Suprapubic skin (tissue), 4 donors: Measurements from ENCODE around the gene CAPN8. TPM values are rescaled to one million over a fixed set of nuclear protein-coding genes. Genes with fewer than 3 reads are reported as not detected.

Experiments
- DNase-seq, 2 donors: peaks; one replicate each; pipeline ENCODE4 v3.0.0-alpha.2; 2019; ENCODE audit warnings: low spot score in 2 of 2
- H3K27ac ChIP-seq: fragments of 200-600 bp; sonication (generic); one replicate; pipeline ENCODE4 v1.5.1; 2019
- H3K27me3 ChIP-seq: fragments of 200-600 bp; sonication (generic); one replicate; pipeline ENCODE4 v1.5.1; 2019
- H3K36me3 ChIP-seq: fragments of 200-600 bp; sonication (generic); one replicate; pipeline ENCODE4 v1.5.1; 2019
- H3K4me1 ChIP-seq: fragments of 200-600 bp; sonication (generic); one replicate; pipeline ENCODE4 v1.5.1; 2019
- H3K4me3 ChIP-seq: fragments of 200-600 bp; sonication (generic); one replicate; pipeline ENCODE4 v1.5.1; 2019; ENCODE audit warnings: mild to moderate bottlenecking
- H3K9me3 ChIP-seq: fragments of 200-600 bp; sonication (generic); one replicate; pipeline ENCODE4 v1.5.1; 2019
- EP300 ChIP-seq: sonication (generic); formaldehyde crosslinking; IDR thresholded peaks from one replicate; pipeline ENCODE4 v1.6.1; 2017; ENCODE audit warnings: antibody characterized with exemption
- POLR2A ChIP-seq, 2 donors: fragments of 450-650 bp; IDR thresholded peaks; one replicate each; pipeline ENCODE4 v1.6.1; 2017; ENCODE audit warnings: antibody characterized with exemption in 2 of 2, mild to moderate bottlenecking in 2 of 2, moderate library complexity in 2 of 2
- POLR2AphosphoS5 ChIP-seq, 3 donors: sonication (generic); formaldehyde crosslinking; IDR thresholded peaks; one replicate each; pipeline ENCODE4 v1.6.1; 2017; ENCODE audit warnings: antibody characterized with exemption in 3 of 3
- WGBS: methylation state at CpG from one replicate; pipeline ENCODE4 v1.1.5; 2018; 5-methylcytosine and 5-hydroxymethylcytosine counted together
- total RNA-seq, 4 donors: library from RNA; depleted of rRNA; stranded (reverse); fragments of >200 nt; gene quantifications; one replicate each; pipeline ENCODE4 v1.1.0, GENCODE V29; 2016
- TF ChIP-seq, protein P1 (sequence below), 2 donors: fragments of 200-600 bp in 1 of 2; fragments of 450-650 bp in 1 of 2; sonication (generic) in 1 of 2; IDR thresholded peaks; one replicate each; pipeline ENCODE4 v1.5.1; 2016 to 2019; ENCODE audit warnings: antibody characterized with exemption in 2 of 2, mild to moderate bottlenecking in 1 of 2, moderate library complexity in 1 of 2

Gene CAPN8
- total RNA-seq, 4 donors from 2014 or later, result 1.5 to 3.9 (median 2.7) TPM

DNA sequence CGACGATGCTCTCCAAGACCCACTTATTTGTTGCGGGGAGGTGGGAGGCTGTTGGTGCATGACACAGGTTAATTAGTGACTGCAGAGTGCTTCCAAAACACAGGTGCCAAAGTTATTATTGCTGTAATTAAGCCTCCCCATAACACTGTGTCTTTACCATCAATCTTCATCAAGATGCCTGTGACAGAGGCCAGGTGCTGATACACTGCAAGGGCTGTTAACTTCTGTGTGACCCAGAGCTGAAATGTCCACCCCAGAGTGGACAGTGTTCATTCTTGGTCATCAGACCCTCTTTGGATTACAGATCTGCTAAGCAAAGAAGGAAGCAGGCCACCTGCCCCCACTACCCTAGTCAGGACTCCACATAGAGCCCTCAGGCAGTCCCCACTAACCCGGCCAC lies 55.5 kb downstream of the CAPN8 start:
- TF ChIP-seq POLR2AphosphoS5 (IDR thresholded peaks at IDR 0.05), result no peak
- no peak for TF ChIP-seq POLR2A (IDR thresholded peaks at IDR 0.05)
- TF ChIP-seq EP300, result no peak
- TF ChIP-seq, protein P1, sequence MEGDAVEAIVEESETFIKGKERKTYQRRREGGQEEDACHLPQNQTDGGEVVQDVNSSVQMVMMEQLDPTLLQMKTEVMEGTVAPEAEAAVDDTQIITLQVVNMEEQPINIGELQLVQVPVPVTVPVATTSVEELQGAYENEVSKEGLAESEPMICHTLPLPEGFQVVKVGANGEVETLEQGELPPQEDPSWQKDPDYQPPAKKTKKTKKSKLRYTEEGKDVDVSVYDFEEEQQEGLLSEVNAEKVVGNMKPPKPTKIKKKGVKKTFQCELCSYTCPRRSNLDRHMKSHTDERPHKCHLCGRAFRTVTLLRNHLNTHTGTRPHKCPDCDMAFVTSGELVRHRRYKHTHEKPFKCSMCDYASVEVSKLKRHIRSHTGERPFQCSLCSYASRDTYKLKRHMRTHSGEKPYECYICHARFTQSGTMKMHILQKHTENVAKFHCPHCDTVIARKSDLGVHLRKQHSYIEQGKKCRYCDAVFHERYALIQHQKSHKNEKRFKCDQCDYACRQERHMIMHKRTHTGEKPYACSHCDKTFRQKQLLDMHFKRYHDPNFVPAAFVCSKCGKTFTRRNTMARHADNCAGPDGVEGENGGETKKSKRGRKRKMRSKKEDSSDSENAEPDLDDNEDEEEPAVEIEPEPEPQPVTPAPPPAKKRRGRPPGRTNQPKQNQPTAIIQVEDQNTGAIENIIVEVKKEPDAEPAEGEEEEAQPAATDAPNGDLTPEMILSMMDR (IDR thresholded peaks at IDR 0.05), result no peak
- 95% methylated on average over 4 of the region's 4 CpGs for WGBS
- no peak for DNase-seq
- no peaks in the 10 kb centered on the region for H3K4me1 ChIP-seq
- no peaks in the 10 kb centered on the region for H3K36me3 ChIP-seq
- no peak overlapping the region for H3K27ac ChIP-seq
- H3K9me3 ChIP-seq, result no peaks in the 10 kb centered on the region
- no peaks in the 10 kb centered on the region for H3K27me3 ChIP-seq
- H3K4me3 ChIP-seq, result no peak overlapping the region

DNA sequence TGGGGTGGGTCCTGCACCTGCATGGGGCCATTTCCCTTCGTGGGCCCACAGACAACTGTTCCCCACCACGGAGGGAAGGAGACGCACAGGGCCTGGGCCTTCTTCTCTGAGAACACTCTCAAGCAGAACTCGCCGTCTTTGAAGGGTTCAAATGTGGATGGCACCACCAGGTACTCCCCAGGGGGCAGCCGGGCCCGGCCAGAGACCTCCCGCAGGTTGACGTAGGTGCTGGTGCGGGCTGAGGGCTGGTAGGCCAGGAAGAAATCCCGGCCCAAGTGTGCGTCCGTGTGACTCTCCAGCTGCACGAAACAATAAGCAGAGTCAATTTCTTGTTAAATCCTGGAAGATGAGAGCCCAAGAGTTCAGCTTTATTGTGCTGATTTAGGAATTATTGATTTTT lies 56.4 kb downstream of the CAPN8 start:
- no peak for DNase-seq
- H3K4me1 ChIP-seq, result no peaks in the 10 kb centered on the region
- 94% methylated on average over 11 of the region's 14 CpGs for WGBS
- no peaks in the 10 kb centered on the region for H3K36me3 ChIP-seq
- TF ChIP-seq POLR2A (IDR thresholded peaks at IDR 0.05) (no peak), EP300 (no peak), POLR2AphosphoS5 (IDR thresholded peaks at IDR 0.05) (no peak)
- TF ChIP-seq, protein P1 (IDR thresholded peaks at IDR 0.05), result no peak
- no peak overlapping the region for H3K4me3 ChIP-seq
- no peaks in the 10 kb centered on the region for H3K9me3 ChIP-seq
- no peak overlapping the region for H3K27ac ChIP-seq
- no peaks in the 10 kb centered on the region for H3K27me3 ChIP-seq

DNA sequence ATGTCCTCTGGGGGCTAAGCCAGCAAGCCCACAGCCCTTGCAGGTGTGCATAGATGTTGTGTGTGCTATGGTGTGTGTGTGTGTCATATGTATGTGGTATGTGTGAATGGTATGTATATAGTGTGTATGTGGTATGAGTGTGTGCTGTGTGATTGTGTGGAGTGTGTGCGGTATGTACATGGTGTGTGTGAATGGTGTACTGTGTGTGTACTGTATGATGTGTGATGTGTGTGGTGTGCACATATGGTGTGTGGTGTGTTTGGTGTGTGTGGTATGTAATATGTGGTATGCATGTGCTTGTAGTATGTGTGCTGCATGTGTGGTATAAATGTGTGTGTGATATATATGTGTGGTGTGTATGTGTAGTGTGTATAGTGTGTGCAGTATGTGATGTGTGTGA lies 107.0 kb downstream of the CAPN8 start:
- H3K36me3 ChIP-seq, result no peaks in the 10 kb centered on the region
- TF ChIP-seq POLR2AphosphoS5 (IDR thresholded peaks at IDR 0.05), result no peak
- no peak for TF ChIP-seq POLR2A (IDR thresholded peaks at IDR 0.05)
- TF ChIP-seq, protein P1 (IDR thresholded peaks at IDR 0.05), result no peak
- no peak for TF ChIP-seq EP300
- no peak overlapping the region for H3K27ac ChIP-seq
- H3K27me3 ChIP-seq, result no peaks in the 10 kb centered on the region
- no peaks in the 10 kb centered on the region for H3K9me3 ChIP-seq
- WGBS, result 100% methylated on average over 1 of the region's 1 CpG
- no peak for DNase-seq
- no peak overlapping the region for H3K4me3 ChIP-seq
- H3K4me1 ChIP-seq, result no peaks in the 10 kb centered on the region

DNA sequence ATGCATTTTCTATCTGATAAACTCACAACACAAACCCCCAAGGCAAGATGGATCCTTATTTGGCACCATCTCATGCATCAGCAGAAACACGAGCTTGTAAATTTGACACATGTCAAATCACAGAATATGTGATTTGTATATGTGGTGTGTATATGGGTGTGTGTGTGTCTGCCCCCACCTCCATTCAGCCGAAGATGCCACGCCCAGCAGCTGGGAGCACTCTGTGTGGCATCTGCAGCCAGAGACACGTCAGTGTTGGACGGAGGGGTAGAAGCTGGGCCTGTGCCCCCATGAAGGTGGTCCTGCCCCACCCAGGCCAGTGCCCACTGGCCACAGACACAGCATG lies 108.4 kb downstream of the CAPN8 start:
- H3K4me3 ChIP-seq, result no peak overlapping the region
- 41% methylated on average over 5 of the region's 5 CpGs for WGBS
- no peaks in the 10 kb centered on the region for H3K27me3 ChIP-seq
- H3K9me3 ChIP-seq, result no peaks in the 10 kb centered on the region
- no peaks in the 10 kb centered on the region for H3K36me3 ChIP-seq
- H3K27ac ChIP-seq, result no peak overlapping the region
- no peak for DNase-seq
- TF ChIP-seq POLR2A (IDR thresholded peaks at IDR 0.05), result no peak
- TF ChIP-seq, protein P1 (IDR thresholded peaks at IDR 0.05), result no peak
- TF ChIP-seq POLR2AphosphoS5 (IDR thresholded peaks at IDR 0.05), result no peak
- TF ChIP-seq EP300, result no peak
- H3K4me1 ChIP-seq, result no peaks in the 10 kb centered on the region

DNA sequence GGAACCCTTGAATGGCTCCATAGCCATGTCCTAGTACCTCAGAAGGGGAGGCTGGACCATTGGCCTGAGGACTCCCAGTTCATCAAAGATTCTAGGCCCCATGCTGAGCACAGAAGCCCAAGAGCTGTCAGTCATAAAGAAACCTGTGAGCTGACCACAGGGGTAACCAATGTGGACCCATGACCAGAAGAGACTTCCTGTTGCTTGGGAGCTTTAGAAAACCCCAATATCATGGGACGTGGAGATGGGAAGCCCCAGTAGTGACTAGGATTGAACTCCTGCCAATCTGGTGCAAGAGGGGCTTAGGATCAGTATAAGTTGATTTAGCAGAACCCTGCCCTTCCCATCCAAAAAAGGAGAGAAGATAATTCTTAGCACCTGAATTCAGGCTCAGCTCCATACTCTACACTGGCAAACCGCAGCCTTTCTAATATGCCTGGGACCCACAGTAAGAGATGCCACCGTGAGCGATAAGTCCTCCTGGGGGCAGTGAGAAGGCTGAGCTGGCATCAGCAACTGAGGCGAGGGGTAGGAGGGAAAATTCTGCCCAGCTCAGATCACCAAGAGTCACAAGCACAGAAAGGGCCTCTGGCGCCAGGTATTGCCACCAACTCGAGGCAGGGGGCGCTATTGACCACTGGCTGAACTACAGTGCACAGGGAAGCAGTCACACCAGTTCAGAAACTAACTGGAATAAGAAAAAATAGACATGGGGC lies 108.9 kb downstream of the CAPN8 start:
- H3K27ac ChIP-seq, result no peak overlapping the region
- no peaks in the 10 kb centered on the region for H3K27me3 ChIP-seq
- TF ChIP-seq POLR2A (IDR thresholded peaks at IDR 0.05) (no peak), EP300 (no peak), POLR2AphosphoS5 (IDR thresholded peaks at IDR 0.05) (no peak)
- TF ChIP-seq, protein P1 (IDR thresholded peaks at IDR 0.05), result peak; percentile 4 to 20
- no peak for DNase-seq
- 60% methylated on average over 8 of the region's 8 CpGs for WGBS
- H3K36me3 ChIP-seq, result no peaks in the 10 kb centered on the region
- no peak overlapping the region for H3K4me3 ChIP-seq
- no peaks in the 10 kb centered on the region for H3K4me1 ChIP-seq
- H3K9me3 ChIP-seq, result no peaks in the 10 kb centered on the region
